ENCODE measurements around the gene ING2. TPM values are rescaled to one million over a fixed set of nuclear protein-coding genes. Genes with fewer than 3 reads are reported as not detected.

The ING2 gene
- total RNA-seq, 1 experiment from 2014 or later = 15.3 TPM

DNA sequence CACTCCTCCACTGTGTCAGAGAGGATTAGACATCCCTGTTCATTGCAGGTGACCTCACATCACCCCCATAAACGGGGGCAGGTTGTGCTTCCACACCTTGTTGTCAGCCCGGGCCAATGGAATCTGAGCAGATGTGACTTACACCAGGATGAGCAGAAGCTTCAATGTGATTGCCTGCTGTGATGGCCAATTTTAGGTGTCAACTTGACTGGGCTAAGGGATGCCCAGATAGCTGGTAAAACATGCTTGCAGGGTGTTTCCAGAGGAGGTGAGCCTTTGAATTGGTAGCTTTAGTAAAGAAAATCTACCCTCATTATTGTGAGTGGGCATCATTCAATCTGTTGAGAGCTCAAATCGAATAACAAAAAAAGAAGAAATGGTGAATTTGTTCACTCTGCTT lies 52.1 kb downstream of the ING2 start:
- POLR2A ChIA-PET = no interaction called here
- CTCF ChIA-PET = no interaction called here
- no TSS peak for BruUV-seq (replicated peaks)

GRCh38 chr4:183557611-183558010 lies 52.8 kb downstream of the ING2 start:
- H3K4me1 Mint-ChIP-seq (ENCODE audit: low read depth, unreplicated experiment) = no peaks in the 10 kb centered on the region
- H3K27me3 ChIP-seq (replicated peaks; ENCODE audit: control insufficient read depth, insufficient read depth, low read length) = no peaks in the 10 kb centered on the region
- H3K9me3 Mint-ChIP-seq (ENCODE audit: unreplicated experiment) = peaks cover 7% of the 10 kb centered on the region

More for the DNA sequence above, 52.1 kb downstream of the ING2 start:
- Mint-ChIP-seq H3K27ac (ENCODE audit: unreplicated experiment) (no peak overlapping the region), H3K27me3 (ENCODE audit: insufficient read depth, unreplicated experiment) (peaks cover 5% of the 10 kb centered on the region), H3K4me3 (ENCODE audit: unreplicated experiment) (no peak overlapping the region), H3K4me1 (ENCODE audit: low read depth, unreplicated experiment) (no peaks in the 10 kb centered on the region), H3K36me3 (ENCODE audit: insufficient read depth, unreplicated experiment) (peaks cover 6% of the 10 kb centered on the region), H3K9me3 (ENCODE audit: unreplicated experiment) (peaks cover 11% of the 10 kb centered on the region)
- Histone ChIP-seq H3K9me3 (no peaks in the 10 kb centered on the region; the same call in 1 of the 2 replicates), H3K4me3 (ENCODE audit: low read depth, low read length) (no peak overlapping the region), H3K27me3 (replicated peaks; ENCODE audit: control insufficient read depth, insufficient read depth, low read length) (no peaks in the 10 kb centered on the region), H3K4me1 (no peaks in the 10 kb centered on the region), H3K36me3 (ENCODE audit: control insufficient read depth, insufficient read depth, low read length) (no peaks in the 10 kb centered on the region)
- DNase-seq = no peak
- TF ChIP-seq, protein P1, sequence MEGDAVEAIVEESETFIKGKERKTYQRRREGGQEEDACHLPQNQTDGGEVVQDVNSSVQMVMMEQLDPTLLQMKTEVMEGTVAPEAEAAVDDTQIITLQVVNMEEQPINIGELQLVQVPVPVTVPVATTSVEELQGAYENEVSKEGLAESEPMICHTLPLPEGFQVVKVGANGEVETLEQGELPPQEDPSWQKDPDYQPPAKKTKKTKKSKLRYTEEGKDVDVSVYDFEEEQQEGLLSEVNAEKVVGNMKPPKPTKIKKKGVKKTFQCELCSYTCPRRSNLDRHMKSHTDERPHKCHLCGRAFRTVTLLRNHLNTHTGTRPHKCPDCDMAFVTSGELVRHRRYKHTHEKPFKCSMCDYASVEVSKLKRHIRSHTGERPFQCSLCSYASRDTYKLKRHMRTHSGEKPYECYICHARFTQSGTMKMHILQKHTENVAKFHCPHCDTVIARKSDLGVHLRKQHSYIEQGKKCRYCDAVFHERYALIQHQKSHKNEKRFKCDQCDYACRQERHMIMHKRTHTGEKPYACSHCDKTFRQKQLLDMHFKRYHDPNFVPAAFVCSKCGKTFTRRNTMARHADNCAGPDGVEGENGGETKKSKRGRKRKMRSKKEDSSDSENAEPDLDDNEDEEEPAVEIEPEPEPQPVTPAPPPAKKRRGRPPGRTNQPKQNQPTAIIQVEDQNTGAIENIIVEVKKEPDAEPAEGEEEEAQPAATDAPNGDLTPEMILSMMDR (IDR thresholded peaks at IDR 0.05; ENCODE audit: insufficient read depth in 1 of 2, low read depth in 1 of 2, low read length in 1 of 2, severe bottlenecking in 1 of 2, unreplicated experiment in 1 of 2) = no peak
- intact Hi-C loops (cut with micrococcal nuclease; ENCODE audit: unreplicated experiment) = no loop called here

GRCh38 chr4:183558873-183559272 lies 54.0 kb downstream of the ING2 start:
- TF ChIP-seq, protein P1 (IDR thresholded peaks at IDR 0.05; ENCODE audit: insufficient read depth in 1 of 2, low read depth in 1 of 2, low read length in 1 of 2, severe bottlenecking in 1 of 2, unreplicated experiment in 1 of 2) = no peak
- H3K27me3 Mint-ChIP-seq (ENCODE audit: insufficient read depth, unreplicated experiment) = peaks cover 5% of the 10 kb centered on the region
- H3K36me3 ChIP-seq (ENCODE audit: control insufficient read depth, insufficient read depth, low read length) = no peaks in the 10 kb centered on the region
- ChIA-PET POLR2A (no interaction called here), CTCF (no interaction called here)
- no peak for DNase-seq
- H3K27me3 ChIP-seq (replicated peaks; ENCODE audit: control insufficient read depth, insufficient read depth, low read length) = no peaks in the 10 kb centered on the region
- H3K4me1 Mint-ChIP-seq (ENCODE audit: low read depth, unreplicated experiment) = no peaks in the 10 kb centered on the region
- H3K9me3 Mint-ChIP-seq (ENCODE audit: unreplicated experiment) = no peaks in the 10 kb centered on the region
- no peak overlapping the region for H3K4me3 Mint-ChIP-seq (ENCODE audit: unreplicated experiment)
- intact Hi-C loops (cut with micrococcal nuclease; ENCODE audit: unreplicated experiment) = no loop called here
- no peaks in the 10 kb centered on the region for H3K36me3 Mint-ChIP-seq (ENCODE audit: insufficient read depth, unreplicated experiment)
- H3K27ac Mint-ChIP-seq (ENCODE audit: unreplicated experiment) = no peak overlapping the region
- H3K9me3 ChIP-seq = no peaks in the 10 kb centered on the region
- no peak overlapping the region for H3K4me3 ChIP-seq (ENCODE audit: low read depth, low read length)
- H3K4me1 ChIP-seq = no peaks in the 10 kb centered on the region
- no TSS peak for BruUV-seq (replicated peaks)

More at GRCh38 chr4:183557611-183558010, 52.8 kb downstream of the ING2 start:
- ChIA-PET POLR2A (no interaction called here), CTCF (no interaction called here)
- peaks cover 5% of the 10 kb centered on the region for H3K27me3 Mint-ChIP-seq (ENCODE audit: insufficient read depth, unreplicated experiment)
- TF ChIP-seq, protein P1 (IDR thresholded peaks at IDR 0.05; ENCODE audit: insufficient read depth in 1 of 2, low read depth in 1 of 2, low read length in 1 of 2, severe bottlenecking in 1 of 2, unreplicated experiment in 1 of 2) = no peak
- H3K4me1 ChIP-seq = no peaks in the 10 kb centered on the region
- no peak overlapping the region for H3K27ac Mint-ChIP-seq (ENCODE audit: unreplicated experiment)
- no peaks in the 10 kb centered on the region for H3K36me3 ChIP-seq (ENCODE audit: control insufficient read depth, insufficient read depth, low read length)
- no peak for DNase-seq
- H3K4me3 ChIP-seq (ENCODE audit: low read depth, low read length) = no peak overlapping the region
- peaks cover 2% of the 10 kb centered on the region for H3K36me3 Mint-ChIP-seq (ENCODE audit: insufficient read depth, unreplicated experiment)
- intact Hi-C loops (cut with micrococcal nuclease; ENCODE audit: unreplicated experiment) = no loop called here
- H3K4me3 Mint-ChIP-seq (ENCODE audit: unreplicated experiment) = no peak overlapping the region
- H3K9me3 ChIP-seq = no peaks in the 10 kb centered on the region
- BruUV-seq (replicated peaks) = no TSS peak
